ENCODE results near the gene TMEM126A.

GRCh38 chr11:85619499-85619898 lies 28.3 kb upstream of the TMEM126A start:
- TF ChIP-seq, protein P1, sequence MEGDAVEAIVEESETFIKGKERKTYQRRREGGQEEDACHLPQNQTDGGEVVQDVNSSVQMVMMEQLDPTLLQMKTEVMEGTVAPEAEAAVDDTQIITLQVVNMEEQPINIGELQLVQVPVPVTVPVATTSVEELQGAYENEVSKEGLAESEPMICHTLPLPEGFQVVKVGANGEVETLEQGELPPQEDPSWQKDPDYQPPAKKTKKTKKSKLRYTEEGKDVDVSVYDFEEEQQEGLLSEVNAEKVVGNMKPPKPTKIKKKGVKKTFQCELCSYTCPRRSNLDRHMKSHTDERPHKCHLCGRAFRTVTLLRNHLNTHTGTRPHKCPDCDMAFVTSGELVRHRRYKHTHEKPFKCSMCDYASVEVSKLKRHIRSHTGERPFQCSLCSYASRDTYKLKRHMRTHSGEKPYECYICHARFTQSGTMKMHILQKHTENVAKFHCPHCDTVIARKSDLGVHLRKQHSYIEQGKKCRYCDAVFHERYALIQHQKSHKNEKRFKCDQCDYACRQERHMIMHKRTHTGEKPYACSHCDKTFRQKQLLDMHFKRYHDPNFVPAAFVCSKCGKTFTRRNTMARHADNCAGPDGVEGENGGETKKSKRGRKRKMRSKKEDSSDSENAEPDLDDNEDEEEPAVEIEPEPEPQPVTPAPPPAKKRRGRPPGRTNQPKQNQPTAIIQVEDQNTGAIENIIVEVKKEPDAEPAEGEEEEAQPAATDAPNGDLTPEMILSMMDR (IDR thresholded peaks at IDR 0.05; ENCODE audit: insufficient read depth, low read depth, low read length): no peak
- TF ChIP-seq EZH2 (IDR thresholded peaks at IDR 0.05; ENCODE audit: insufficient read depth, low read length): no peak

Measured in astrocyte (in vitro differentiated cells and primary cell).